Measurements from ENCODE around the gene ARVCF. TPM values are rescaled to one million over a fixed set of nuclear protein-coding genes. Genes with fewer than 3 reads are reported as not detected.
A peak's percentile ranks its signal among the peaks of the same experiment; 100 is the strongest.

The ARVCF gene
- total and polyA plus RNA-seq, 5 donors from 2014 or later = 0.39 to 2.7 (median 0.47) TPM; not detected in 1

GRCh38 chr22:20000246-20001081, 16.2 kb downstream of the ARVCF start:
- H3K4me3 Mint-ChIP-seq = no peak overlapping the region
- no peaks in the 10 kb centered on the region for H3K36me3 ChIP-seq (ENCODE audit: control insufficient read depth, insufficient read depth, low read length)
- no peaks in the 10 kb centered on the region for H3K4me1 Mint-ChIP-seq
- H3K27ac Mint-ChIP-seq = no peak overlapping the region
- H3K27me3 ChIP-seq (ENCODE audit: control insufficient read depth, insufficient read depth, low read length) = peaks cover 3% of the 10 kb centered on the region
- peaks cover 4% of the 10 kb centered on the region for H3K36me3 Mint-ChIP-seq
- DNase-seq = no peak
- no peaks in the 10 kb centered on the region for H3K4me1 ChIP-seq (ENCODE audit: control insufficient read depth, insufficient read depth, low read length, poor library complexity, severe bottlenecking)
- H3K27ac ChIP-seq (ENCODE audit: insufficient read depth, low read length, poor library complexity, severe bottlenecking) = no peak overlapping the region
- peaks cover 14 to 16% of the 10 kb centered on the region in 2 experiments for H3K9me3 ChIP-seq (ENCODE audit: control insufficient read depth in 2 of 2, low read length in 2 of 2)
- H3K9me3 Mint-ChIP-seq = peaks cover 2 to 18% (median 6%) of the 10 kb centered on the region in 7 donors
- peaks cover 14% of the 10 kb centered on the region for H3K27me3 Mint-ChIP-seq
- no peak for ATAC-seq (ENCODE audit: low read depth in 2 of 2)
- H3K4me3 ChIP-seq (ENCODE audit: low read depth, low read length) = no peak overlapping the region

- no peaks in the 10 kb centered on the region for H3K4me1 Mint-ChIP-seq
- ATAC-seq (ENCODE audit: low read depth in 2 of 2) = peak in 1 of 2 donors; percentile 18
- H3K36me3 ChIP-seq (ENCODE audit: control insufficient read depth, insufficient read depth, low read length) = no peaks in the 10 kb centered on the region
- no peak overlapping the region for H3K4me3 ChIP-seq (ENCODE audit: low read depth, low read length)
- H3K27ac Mint-ChIP-seq = no peak overlapping the region
- H3K4me1 ChIP-seq (ENCODE audit: control insufficient read depth, insufficient read depth, low read length, poor library complexity, severe bottlenecking) = no peaks in the 10 kb centered on the region
- peaks cover 2 to 15% (median 6%) of the 10 kb centered on the region in 7 donors for H3K9me3 Mint-ChIP-seq
- peaks cover 4% of the 10 kb centered on the region for H3K36me3 Mint-ChIP-seq
- H3K27ac ChIP-seq (ENCODE audit: insufficient read depth, low read length, poor library complexity, severe bottlenecking) = no peak overlapping the region
- H3K4me3 Mint-ChIP-seq = no peak overlapping the region
- peaks cover 13 to 14% of the 10 kb centered on the region in 2 experiments for H3K9me3 ChIP-seq (ENCODE audit: control insufficient read depth in 2 of 2, low read length in 2 of 2)
- DNase-seq = no peak
- peaks cover 14% of the 10 kb centered on the region for H3K27me3 Mint-ChIP-seq
- H3K27me3 ChIP-seq (ENCODE audit: control insufficient read depth, insufficient read depth, low read length) = peaks cover 3% of the 10 kb centered on the region
Observed at GRCh38 chr22:19998991-19999820, 17.4 kb downstream of the ARVCF start.

GRCh38 chr22:19998232-19998951, 18.2 kb downstream of the ARVCF start:
- H3K36me3 ChIP-seq (ENCODE audit: control insufficient read depth, insufficient read depth, low read length) = no peaks in the 10 kb centered on the region
- Mint-ChIP-seq H3K27me3 (peaks cover 10% of the 10 kb centered on the region), H3K4me3 (no peak overlapping the region), H3K4me1 (no peaks in the 10 kb centered on the region), H3K27ac (no peak overlapping the region), H3K9me3 (peaks cover under 1 to 9% (median 4%) of the 10 kb centered on the region in 7 donors), H3K36me3 (peaks cover 2% of the 10 kb centered on the region)
- no peak overlapping the region for H3K4me3 ChIP-seq (ENCODE audit: low read depth, low read length)
- H3K27me3 ChIP-seq (ENCODE audit: control insufficient read depth, insufficient read depth, low read length) = peaks cover 1% of the 10 kb centered on the region
- ATAC-seq (ENCODE audit: low read depth in 2 of 2) (no peak), DNase-seq (no peak)
- H3K27ac ChIP-seq (ENCODE audit: insufficient read depth, low read length, poor library complexity, severe bottlenecking) = no peak overlapping the region
- peaks cover 5 to 11% of the 10 kb centered on the region in 2 experiments for H3K9me3 ChIP-seq (ENCODE audit: control insufficient read depth in 2 of 2, low read length in 2 of 2)
- no peaks in the 10 kb centered on the region for H3K4me1 ChIP-seq (ENCODE audit: control insufficient read depth, insufficient read depth, low read length, poor library complexity, severe bottlenecking)

- Histone ChIP-seq H3K36me3 (ENCODE audit: control insufficient read depth, insufficient read depth, low read length) (no peaks in the 10 kb centered on the region), H3K9me3 (ENCODE audit: control insufficient read depth in 2 of 2, low read length in 2 of 2) (peaks cover 0 to 4% of the 10 kb centered on the region in 2 experiments), H3K4me1 (ENCODE audit: control insufficient read depth, insufficient read depth, low read length, poor library complexity, severe bottlenecking) (no peaks in the 10 kb centered on the region), H3K4me3 (ENCODE audit: low read depth, low read length) (no peak overlapping the region), H3K27me3 (ENCODE audit: control insufficient read depth, insufficient read depth, low read length) (no peaks in the 10 kb centered on the region), H3K27ac (ENCODE audit: insufficient read depth, low read length, poor library complexity, severe bottlenecking) (no peak overlapping the region)
- H3K4me3 Mint-ChIP-seq = no peak overlapping the region
- peaks cover 0 to 4% (median 1%) of the 10 kb centered on the region in 7 donors for H3K9me3 Mint-ChIP-seq
- no peaks in the 10 kb centered on the region for H3K36me3 Mint-ChIP-seq
- no peak overlapping the region for H3K27ac Mint-ChIP-seq
- H3K4me1 Mint-ChIP-seq = no peaks in the 10 kb centered on the region
- DNase-seq = no peak
- ATAC-seq (ENCODE audit: low read depth in 2 of 2) = no peak
- H3K27me3 Mint-ChIP-seq = peaks cover 5% of the 10 kb centered on the region
Observed at GRCh38 chr22:19997561-19998231, 18.9 kb downstream of the ARVCF start.

DNA sequence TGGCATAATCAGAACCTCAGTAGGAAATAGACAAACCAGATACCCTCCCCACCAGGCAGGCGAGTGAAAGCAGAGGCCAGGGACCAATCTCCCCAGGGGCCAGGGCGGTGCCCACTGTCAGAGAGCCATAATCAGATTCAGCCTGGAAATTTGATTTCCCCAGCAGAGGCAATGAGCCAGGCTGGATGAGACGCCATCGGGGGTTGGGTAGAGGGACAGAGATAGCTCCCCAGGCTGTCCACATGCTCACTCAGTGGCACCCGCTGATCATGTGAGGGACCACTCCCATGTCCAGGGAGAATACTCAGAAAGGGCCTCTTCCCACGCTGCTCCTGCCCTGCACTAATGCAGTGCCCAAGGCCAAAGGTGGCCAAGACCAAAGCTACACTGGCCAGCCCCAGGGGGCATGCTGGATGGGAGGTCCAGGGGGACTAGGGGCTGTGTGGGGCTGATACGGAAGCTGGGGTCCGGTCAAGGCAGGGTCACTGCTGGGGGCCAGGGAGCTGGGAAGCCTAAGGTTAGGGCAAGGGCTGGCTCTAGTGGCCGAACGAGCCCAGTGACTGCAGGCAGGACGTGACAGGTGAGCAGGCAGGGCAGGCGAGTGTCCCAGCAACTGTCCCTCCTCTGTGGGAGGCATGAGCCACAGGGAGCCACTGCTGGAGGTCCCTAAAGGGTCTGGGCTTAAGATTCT, 19.8 kb downstream of the ARVCF start:
- Histone ChIP-seq H3K4me3 (ENCODE audit: low read depth, low read length) (no peak overlapping the region), H3K27me3 (ENCODE audit: control insufficient read depth, insufficient read depth, low read length) (no peaks in the 10 kb centered on the region), H3K27ac (ENCODE audit: insufficient read depth, low read length, poor library complexity, severe bottlenecking) (no peak overlapping the region), H3K4me1 (ENCODE audit: control insufficient read depth, insufficient read depth, low read length, poor library complexity, severe bottlenecking) (no peaks in the 10 kb centered on the region), H3K36me3 (ENCODE audit: control insufficient read depth, insufficient read depth, low read length) (no peaks in the 10 kb centered on the region), H3K9me3 (ENCODE audit: control insufficient read depth in 2 of 2, low read length in 2 of 2) (no peaks in the 10 kb centered on the region)
- Mint-ChIP-seq H3K27ac (no peak overlapping the region), H3K27me3 (no peaks in the 10 kb centered on the region), H3K36me3 (no peaks in the 10 kb centered on the region), H3K4me1 (no peaks in the 10 kb centered on the region), H3K9me3 (peaks cover 0 to 4% (median 0%) of the 10 kb centered on the region in 7 donors), H3K4me3 (no peak overlapping the region)
- no peak for DNase-seq
- no peak for ATAC-seq (ENCODE audit: low read depth in 2 of 2)

DNA sequence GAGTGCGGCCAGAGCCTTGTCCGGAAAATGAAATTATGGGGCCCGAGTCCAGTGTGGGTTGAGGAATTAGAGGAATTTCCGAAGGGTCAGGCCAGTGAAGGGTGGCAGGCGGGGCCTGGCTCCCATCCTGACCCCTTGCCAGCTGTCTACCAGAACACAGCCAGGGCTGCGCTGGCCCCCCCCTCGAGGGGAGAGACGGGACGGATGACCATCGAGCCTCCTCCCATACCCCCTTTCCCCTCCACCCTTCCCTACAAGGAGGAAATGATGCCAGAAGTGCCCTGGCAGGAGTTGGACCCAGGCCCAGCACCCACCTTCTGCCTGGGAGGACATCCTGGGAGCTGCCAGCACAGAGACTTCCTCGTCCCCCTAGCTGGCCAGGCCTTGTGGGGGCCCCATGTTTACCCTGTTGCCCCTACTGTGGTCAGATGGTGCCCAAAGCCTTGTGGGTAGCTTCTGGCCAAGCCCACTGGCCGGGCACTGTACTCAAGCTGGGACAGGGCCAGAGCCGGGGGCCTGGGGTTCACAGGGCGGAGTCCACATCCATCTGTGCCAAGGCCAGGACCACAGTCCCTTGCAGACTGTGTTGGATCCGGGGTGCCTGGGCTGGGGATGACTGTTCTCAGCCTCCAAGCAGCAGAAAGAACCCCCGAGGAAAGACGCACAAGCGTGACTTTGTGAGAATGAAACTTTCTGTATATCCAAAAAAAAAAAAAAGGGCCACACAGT, 20.8 kb downstream of the ARVCF start:
- Mint-ChIP-seq H3K27ac (no peak overlapping the region), H3K27me3 (no peaks in the 10 kb centered on the region), H3K9me3 (no peaks in the 10 kb centered on the region), H3K36me3 (no peaks in the 10 kb centered on the region), H3K4me3 (no peak overlapping the region), H3K4me1 (no peaks in the 10 kb centered on the region)
- H3K4me1 ChIP-seq (ENCODE audit: control insufficient read depth, insufficient read depth, low read length, poor library complexity, severe bottlenecking) = no peaks in the 10 kb centered on the region
- no peaks in the 10 kb centered on the region for H3K9me3 ChIP-seq (ENCODE audit: control insufficient read depth in 2 of 2, low read length in 2 of 2)
- H3K27me3 ChIP-seq (ENCODE audit: control insufficient read depth, insufficient read depth, low read length) = no peaks in the 10 kb centered on the region
- ATAC-seq (ENCODE audit: low read depth in 2 of 2) (no peak), DNase-seq (no peak)
- H3K36me3 ChIP-seq (ENCODE audit: control insufficient read depth, insufficient read depth, low read length) = no peaks in the 10 kb centered on the region
- H3K27ac ChIP-seq (ENCODE audit: insufficient read depth, low read length, poor library complexity, severe bottlenecking) = no peak overlapping the region
- no peak overlapping the region for H3K4me3 ChIP-seq (ENCODE audit: low read depth, low read length)
